Measurements from ENCODE around the gene ASL.
A peak's percentile ranks its signal among the peaks of the same experiment; 100 is the strongest.
"Not testable (repeated sequence)": the region's sequence is repeated elsewhere in the genome, so short reads cannot be mapped to it uniquely, and the experiment has no call there.

ASL gene

DNA sequence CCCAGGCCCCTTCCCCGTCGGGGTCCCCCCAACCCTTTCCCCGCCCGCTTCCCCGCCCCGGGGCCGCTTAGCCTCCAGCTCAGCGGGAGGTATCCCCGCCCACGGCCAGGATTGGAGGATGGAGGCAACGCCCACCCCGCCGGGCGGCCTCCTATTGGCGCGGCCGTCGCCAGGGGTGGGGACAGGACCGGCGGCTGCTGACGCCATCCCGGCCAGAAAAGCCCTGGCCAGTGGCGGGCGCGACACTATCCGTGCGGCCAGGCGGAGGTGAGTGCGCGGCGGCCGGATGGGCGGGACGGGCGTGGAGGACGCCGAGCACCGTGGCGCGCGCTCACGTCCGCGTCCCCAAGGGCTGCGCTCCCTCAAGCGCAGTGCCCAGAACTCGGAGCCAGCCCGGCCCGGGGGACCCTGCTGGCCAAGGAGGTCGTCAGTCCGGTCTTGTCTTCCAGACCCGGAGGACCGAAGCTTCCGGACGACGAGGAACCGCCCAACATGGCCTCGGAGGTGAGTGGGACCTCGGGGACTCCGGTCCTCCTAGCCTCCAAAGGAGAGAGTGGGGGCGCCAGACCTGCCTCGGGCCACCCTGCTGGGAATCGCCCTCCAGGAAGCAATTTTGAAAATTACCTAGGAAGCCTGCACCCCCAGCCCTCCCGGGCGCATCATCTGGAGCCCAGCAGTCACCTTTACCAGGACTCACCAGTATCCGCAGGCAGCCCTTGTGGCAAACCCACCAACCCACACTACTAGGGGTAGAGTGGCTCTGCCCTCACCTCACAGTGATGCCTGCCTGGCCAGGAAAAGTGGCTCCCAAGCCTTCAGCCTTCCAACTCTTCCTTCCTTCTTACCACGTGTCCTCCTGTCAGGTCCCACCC is at the start of gene ASL:
TSS of gene ASL (plus strand) at position 230 of the 872 bp plus-strand sequence. CDS start at position 493, 263 bp downstream.
- DNase-seq (ENCODE audit: low read depth) = peak; percentile 67

GRCh38 chr7:66028342-66028741 is 47.3 kb upstream of the ASL start:
- DNase-seq (ENCODE audit: low read depth) = not testable (repeated sequence)

DNA sequence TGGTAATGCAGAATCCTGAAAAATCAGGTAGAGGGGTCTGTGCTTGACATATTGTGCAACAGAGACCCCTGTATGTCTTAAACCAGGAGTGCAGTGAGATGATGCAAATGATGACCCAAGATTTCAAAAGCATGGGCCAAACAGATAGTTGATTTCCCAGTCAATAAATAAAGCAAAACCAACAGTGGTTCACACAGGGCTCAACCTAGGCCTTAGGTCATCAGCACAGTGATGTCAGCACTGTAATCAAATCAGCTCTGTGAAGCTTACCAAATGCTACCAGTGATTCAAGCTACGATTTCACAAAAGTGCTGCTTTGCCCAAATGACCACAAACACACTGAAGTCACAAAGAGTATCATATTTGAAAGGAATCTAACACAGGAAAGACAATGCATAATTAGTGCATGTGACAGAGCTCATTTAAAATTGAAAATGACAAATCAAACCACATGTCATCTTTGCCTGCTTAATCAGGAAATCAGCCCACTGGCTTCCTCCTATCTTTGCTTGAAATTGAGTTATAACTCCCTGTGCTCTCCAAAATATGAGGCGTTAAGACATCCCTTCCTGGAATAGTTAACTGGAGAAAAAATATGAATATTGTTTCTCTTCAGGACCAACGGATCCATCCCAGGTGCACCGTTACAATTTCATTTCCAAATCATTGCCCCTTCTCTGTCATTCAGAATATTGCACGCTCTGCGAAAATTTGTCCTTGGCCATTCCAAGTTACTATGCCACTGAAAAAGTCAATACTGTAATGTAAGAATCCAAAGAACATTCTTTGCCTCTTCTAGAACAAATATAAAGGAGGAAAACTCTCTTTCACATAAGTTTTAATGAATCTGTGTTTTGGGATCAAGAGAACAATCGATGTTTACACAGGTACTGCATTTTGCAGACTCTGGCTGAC is 41.9 kb upstream of the ASL start:
- no peak for DNase-seq (ENCODE audit: low read depth)

- DNase-seq (ENCODE audit: low read depth) = not testable (repeated sequence)
Observed at GRCh38 chr7:66034436-66035010, 41.1 kb upstream of the ASL start.

- no peak for DNase-seq (ENCODE audit: low read depth)
Observed at GRCh38 chr7:66036382-66036781, 39.2 kb upstream of the ASL start.

GRCh38 chr7:66036788-66037187 is 38.8 kb upstream of the ASL start:
- no peak for DNase-seq (ENCODE audit: low read depth)

DNA sequence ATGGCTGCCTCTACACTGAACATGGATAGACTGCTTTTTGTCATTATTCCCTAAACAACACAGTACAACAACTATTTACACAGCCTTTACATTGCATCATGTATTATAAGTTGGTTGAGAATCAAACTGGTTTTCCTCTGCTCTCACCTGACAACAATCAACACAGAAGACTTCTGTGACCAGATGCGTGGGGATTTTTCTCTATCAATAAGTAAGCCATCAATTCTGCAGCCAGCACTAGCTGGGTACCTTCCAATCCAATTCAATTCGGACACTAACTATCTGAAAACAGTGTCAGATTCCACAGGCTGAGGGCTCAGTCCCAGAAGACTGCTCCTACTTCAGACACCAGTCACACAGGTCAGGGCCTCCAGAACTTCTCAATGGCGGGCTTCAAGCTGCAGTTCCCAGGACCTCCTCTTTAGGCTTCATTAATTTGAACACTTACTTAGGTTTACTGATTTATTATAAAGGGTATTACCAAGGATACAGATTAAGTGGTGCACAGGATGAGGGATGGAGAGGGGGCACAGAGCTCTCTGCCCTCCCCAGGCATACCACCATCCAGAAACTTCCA is 36.4 kb upstream of the ASL start:
- DNase-seq (ENCODE audit: low read depth) = no peak

- DNase-seq (ENCODE audit: low read depth) = no peak
Observed at GRCh38 chr7:66043681-66044497, 31.7 kb upstream of the ASL start.

GRCh38 chr7:66044498-66044854 is 31.1 kb upstream of the ASL start:
- not testable (repeated sequence) for DNase-seq (ENCODE audit: low read depth)

DNA sequence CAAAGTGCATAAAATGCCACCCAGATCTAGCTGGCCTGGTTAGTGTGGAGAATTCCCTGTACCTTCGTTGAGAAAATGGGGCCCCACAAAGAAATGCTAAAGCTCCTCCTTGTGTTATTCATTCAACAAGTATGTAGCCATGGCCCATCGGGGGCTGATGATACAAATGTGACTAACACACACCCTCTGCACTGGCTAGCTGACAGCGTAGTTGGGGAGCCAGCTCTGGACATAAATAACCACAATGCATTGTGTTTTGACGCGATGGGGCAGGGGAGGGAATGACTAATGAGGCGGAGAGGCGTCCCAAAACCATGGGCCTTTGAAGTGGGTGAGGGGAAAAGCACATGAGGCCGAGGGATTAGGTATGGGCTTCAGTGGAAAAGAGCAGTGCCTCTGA is 28.2 kb upstream of the ASL start:
- no peak for DNase-seq (ENCODE audit: low read depth)

- not testable (repeated sequence) for DNase-seq (ENCODE audit: low read depth)
Observed at GRCh38 chr7:66049886-66050285, 25.7 kb upstream of the ASL start.

GRCh38 chr7:66050337-66050957 is 25.2 kb upstream of the ASL start:
- no peak for DNase-seq (ENCODE audit: low read depth)

DNA sequence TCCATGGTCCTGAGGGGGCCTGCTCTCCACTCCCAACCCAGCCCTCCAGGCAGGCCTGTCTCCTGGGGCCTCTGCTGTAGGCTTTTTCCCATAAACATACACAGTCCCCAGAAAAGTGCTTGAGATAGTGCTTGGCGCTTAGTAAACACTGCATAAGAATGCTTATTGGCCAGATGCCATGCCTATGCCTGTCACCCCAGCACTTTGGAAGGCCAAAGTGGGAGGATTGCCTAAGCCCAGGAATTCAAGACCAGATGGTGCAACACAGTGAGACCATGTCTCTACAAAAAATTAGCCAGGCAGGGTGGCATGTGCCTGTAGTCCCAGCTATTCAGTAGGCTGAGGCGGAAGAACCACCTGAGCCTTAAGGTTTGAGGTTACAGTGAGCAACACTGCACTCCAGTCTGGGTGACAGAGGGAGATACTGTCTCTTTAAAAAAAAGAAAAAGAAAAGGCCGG is 24.6 kb upstream of the ASL start:
- DNase-seq (ENCODE audit: low read depth) = no peak

DNA sequence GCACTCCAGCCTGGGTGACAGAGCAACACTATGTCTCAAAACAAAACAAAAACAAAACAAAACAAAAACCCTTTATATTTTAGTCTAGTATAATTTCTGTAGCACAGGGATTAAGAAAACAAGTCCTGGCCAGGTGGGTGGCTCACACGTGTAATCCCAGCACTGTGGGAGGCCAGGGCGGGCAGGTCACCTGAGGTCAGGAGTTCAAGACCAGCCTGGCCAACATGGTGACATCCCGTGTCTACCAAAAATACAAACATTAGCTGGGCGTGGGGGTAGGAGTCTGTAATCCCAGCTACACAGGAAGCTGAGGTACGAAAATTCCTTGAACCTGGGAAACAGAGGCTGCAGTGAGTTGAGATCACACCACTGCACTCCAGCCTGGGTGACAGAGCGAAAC is 23.2 kb upstream of the ASL start:
- DNase-seq (ENCODE audit: low read depth) = no peak

GRCh38 chr7:66054063-66054462 is 21.6 kb upstream of the ASL start:
- DNase-seq (ENCODE audit: low read depth) = no peak

DNA sequence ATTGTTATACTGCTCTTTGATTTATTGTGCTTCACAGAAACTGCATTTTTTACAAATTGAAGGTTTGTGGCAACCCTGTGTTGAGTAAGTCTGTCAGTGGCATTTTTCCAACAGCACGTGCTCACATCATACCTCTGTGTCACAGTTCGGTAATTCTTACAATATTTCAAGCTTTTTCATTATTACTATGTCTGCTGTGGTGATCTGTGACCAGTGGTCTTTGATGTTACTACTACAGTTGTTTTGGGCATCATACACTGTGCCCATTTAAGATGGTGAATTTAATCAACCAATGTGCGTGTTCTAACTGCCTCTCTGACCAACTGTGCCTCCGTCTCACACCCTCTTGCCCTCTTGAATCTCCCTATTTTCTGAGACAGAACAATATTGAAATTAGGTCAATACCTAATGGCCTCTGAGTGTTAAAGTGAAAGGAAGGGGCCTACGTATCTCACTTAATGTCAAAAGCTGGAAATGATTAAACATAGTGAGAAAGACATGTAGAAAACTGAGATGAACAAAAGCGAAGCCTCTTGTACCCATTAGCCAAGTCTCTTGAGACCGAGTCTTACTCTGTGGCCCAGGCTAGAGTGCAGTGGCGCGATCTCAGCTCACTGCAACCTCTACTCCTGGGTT is 20.2 kb upstream of the ASL start:
- DNase-seq (ENCODE audit: low read depth) = no peak

GRCh38 chr7:66060796-66061195 is 14.8 kb upstream of the ASL start:
- DNase-seq (ENCODE audit: low read depth) = no peak

DNA sequence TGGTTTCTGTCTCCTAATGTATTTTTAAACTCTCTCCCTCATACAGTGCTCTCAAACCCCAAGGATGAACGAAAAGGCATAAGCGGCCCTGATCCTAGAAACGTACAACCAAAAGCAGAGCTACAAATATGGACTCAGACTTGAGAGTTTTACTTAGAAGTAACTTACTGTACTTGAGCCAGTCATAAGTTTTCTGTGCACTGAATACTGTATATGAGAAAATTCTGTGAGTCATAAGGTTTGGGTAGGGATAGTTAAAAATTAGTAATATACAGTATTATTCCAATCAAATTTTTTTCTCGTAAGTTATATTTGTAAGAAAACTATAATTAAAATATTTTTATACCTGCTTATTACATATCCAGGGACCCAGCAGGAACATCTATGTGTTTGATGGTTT is 5.9 kb upstream of the ASL start:
- DNase-seq (ENCODE audit: low read depth) = no peak

DNA sequence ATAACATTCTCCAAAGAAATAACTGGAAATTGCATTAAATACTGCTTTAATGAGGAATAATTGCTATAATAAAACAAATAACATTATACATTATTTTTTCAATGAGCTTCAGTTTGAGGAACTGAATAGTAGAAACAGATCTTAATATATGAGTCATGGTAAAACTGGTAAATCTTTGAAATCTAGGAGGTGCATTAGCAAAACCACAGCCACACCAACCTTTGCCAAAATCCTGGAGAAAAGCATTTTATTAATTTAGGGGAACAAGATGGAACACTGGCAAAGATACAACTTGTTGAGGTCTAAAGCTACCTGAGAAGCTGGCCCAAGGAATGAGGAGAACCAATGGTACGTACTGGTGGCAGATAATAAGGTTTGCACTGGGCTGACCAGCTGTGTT is 5.4 kb upstream of the ASL start:
- DNase-seq (ENCODE audit: low read depth) = no peak

GRCh38 chr7:66072208-66072607 is 3.4 kb upstream of the ASL start:
- DNase-seq (ENCODE audit: low read depth) = not testable (repeated sequence)
